GM18517 (cell line): Measurements from ENCODE around the gene CCDC134.

Source experiments
- ATAC-seq: cut with Tn5 transposase; IDR thresholded peaks from one replicate; pipeline ENCODE4 v1.9.1; 2021; ENCODE audit warnings: mild to moderate bottlenecking, moderate library complexity; ENCODE audit not compliant: unreplicated experiment

CCDC134 gene

GRCh38 chr22:41800348-41801146 lies at the start of gene CCDC134:
Gene CCDC134, plus strand, starts transcription at chr22:41800679. Its CDS starts 8,212 bp downstream, at chr22:41808891.
- peak; percentile 75 for ATAC-seq

GRCh38 chr22:41752011-41752970 lies 48.2 kb upstream of the CCDC134 start:
- no peak for ATAC-seq

GRCh38 chr22:41753984-41754383 lies 46.5 kb upstream of the CCDC134 start:
- no peak for ATAC-seq

- ATAC-seq: no peak
Measured at GRCh38 chr22:41757502-41757901, 43.0 kb upstream of the CCDC134 start.

GRCh38 chr22:41758231-41758630 lies 42.2 kb upstream of the CCDC134 start:
- no peak for ATAC-seq

DNA sequence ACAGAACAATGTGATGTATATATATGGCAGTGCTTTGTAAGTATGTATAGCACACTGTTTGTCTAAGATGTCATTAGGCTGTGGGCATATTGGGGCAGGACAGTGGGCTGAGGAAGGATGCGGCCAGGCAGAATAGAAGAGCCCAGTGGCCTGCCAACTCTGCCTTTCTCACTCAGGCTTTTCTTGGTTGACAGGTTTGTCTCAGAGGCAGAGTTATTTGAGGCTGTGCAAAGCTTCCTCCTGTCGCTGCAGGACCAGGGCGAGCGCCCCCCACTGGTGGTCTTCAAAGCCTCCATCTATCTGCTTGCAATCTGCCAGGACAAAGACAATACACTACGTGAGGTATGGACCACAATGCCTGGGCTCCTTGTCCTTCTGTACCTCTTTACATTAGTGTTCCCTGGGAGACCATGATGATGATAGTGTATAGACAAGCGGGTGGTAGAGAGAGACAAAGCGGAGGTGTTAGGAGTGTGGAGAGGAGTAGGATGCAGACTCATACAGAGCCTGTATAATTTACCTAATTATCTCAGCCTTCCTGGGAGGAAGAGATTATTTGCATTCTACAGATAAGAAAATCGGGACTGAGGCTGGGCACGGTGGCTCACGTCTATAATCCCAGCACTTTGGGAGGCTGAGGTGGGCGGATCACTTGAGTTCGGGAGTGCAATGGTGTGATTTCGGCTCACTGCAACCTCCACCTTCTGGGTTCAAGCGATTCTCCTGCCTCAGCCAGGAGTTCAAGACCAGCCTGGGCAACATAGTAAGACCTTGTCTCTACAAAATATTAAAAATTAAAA lies 37.3 kb upstream of the CCDC134 start:
- no peak for ATAC-seq

GRCh38 chr22:41766476-41766875 lies 34.0 kb upstream of the CCDC134 start:
- ATAC-seq: no peak

GRCh38 chr22:41768430-41768829 lies 32.0 kb upstream of the CCDC134 start:
- no peak for ATAC-seq

DNA sequence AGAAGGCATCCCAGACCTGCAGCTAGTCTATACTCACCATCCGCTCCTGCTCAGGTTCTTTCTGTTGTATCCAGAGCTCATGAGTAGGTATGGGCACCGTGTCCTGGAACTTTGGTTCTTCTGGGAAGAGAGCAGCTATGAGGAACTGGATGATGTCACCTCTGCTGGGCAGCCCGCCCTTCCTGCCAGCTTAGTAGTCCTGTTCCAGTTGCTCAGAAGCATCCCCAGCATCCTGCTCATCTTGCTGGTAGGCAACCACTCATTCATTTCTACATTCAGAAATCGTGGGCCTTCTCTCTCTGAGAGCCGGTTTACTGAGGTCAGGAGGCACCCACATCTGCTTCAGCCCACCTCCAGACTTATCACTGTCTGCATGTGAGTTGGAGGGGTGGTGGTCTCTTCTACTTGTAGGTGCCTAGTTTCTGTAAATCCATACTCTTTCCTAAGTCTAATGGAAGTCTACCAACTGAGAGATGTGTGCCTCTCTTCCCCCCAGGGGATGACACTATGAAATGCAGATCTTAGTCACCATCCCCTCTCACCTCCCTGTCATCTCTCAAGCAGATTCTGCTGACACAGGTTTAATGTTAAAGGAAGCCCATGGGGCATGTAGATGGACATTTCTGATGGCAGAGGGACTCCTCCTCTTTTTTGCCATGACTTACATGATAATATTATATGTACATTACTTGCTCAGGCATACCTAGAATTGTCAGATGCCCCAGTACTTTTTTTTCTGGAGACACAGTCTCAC lies 29.6 kb upstream of the CCDC134 start:
- no peak for ATAC-seq

- ATAC-seq: no peak
Measured at GRCh38 chr22:41772198-41772597, 28.3 kb upstream of the CCDC134 start.

- ATAC-seq: no peak
Measured at GRCh38 chr22:41772645-41773044, 27.8 kb upstream of the CCDC134 start.

DNA sequence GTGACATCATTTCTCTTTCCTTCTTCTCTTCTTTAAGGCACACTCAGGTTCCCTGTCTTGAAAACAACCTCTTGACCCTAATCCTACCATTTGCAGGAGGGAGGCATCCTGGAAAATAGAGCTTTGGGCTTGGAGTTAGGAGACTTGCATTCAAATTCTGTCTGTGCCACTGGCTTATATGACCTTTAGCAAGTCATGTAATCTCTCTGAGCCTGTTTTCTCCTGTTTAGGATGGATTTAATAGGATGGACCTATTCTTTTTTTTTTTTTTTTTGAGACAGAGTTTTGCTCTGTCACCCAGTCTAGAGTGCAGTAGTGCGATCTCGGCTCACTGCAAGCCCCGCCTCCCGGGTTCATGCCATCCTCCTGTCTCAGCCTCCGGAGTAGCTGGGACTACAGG lies 25.1 kb upstream of the CCDC134 start:
- ATAC-seq: no peak

DNA sequence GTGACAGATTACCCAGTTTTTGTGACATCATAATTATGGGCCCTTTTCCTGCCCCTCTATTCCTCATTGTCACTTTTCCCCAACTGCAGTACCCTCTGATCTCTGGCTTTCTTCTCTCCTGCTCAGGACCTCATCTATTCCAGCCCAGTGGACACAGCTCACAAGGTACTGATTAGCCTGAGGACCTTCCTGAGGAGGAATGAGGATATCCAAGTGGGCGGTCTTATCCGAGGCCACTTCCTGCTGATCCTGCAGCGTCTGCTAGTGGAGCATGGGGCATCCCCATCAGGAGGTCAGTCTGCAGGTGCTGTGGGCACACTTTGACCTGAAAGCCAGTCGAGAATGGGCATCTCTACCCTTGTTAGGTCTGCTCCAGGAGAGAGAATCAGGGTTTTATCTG lies 24.5 kb upstream of the CCDC134 start:
- no peak for ATAC-seq

GRCh38 chr22:41776381-41776780 lies 24.1 kb upstream of the CCDC134 start:
- no peak for ATAC-seq

GRCh38 chr22:41777749-41778425 lies 22.6 kb upstream of the CCDC134 start:
- no peak for ATAC-seq

DNA sequence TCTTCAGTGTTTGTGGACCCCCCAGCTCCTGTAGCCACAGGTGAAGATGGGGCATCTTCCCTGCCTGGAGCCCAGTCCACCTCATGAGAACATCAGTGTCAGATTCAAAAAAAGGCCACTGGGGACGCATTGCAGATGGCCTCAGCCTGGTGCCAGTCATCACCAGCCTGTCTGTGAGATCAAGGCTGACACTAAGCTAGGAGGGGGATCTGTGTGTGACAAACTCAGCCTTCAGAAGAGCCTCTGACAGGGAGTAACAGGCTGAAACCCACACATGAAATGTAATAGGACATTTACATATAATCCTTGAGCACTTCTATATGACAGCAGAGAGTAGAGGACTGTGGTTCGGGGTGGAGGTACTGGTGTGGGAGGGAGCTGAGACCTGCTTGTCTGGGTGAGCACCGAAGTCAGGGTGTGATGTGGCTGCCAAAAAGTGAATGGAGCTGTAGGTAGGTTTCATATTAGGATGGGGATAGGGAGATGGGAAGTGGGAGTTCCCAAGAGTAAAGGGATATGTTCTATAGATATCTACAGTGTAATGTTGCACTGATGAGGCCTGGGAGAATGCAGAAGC lies 20.5 kb upstream of the CCDC134 start:
- no peak for ATAC-seq

- peak; percentile 87 for ATAC-seq
Measured at GRCh38 chr22:41780746-41781505, 19.6 kb upstream of the CCDC134 start.

- peak; percentile 24 for ATAC-seq
Measured at GRCh38 chr22:41781507-41781906, 19.0 kb upstream of the CCDC134 start.

GRCh38 chr22:41782316-41782715 lies 18.2 kb upstream of the CCDC134 start:
- ATAC-seq: no peak
